GM21723 (cell line): ENCODE data around the gene POP4.

ENCODE experiments used
- ATAC-seq: cut with Tn5 transposase; IDR thresholded peaks from one replicate; pipeline ENCODE4 v1.9.1; 2021; ENCODE audit warnings: mild to moderate bottlenecking, moderate library complexity; ENCODE audit not compliant: unreplicated experiment

POP4 gene

DNA sequence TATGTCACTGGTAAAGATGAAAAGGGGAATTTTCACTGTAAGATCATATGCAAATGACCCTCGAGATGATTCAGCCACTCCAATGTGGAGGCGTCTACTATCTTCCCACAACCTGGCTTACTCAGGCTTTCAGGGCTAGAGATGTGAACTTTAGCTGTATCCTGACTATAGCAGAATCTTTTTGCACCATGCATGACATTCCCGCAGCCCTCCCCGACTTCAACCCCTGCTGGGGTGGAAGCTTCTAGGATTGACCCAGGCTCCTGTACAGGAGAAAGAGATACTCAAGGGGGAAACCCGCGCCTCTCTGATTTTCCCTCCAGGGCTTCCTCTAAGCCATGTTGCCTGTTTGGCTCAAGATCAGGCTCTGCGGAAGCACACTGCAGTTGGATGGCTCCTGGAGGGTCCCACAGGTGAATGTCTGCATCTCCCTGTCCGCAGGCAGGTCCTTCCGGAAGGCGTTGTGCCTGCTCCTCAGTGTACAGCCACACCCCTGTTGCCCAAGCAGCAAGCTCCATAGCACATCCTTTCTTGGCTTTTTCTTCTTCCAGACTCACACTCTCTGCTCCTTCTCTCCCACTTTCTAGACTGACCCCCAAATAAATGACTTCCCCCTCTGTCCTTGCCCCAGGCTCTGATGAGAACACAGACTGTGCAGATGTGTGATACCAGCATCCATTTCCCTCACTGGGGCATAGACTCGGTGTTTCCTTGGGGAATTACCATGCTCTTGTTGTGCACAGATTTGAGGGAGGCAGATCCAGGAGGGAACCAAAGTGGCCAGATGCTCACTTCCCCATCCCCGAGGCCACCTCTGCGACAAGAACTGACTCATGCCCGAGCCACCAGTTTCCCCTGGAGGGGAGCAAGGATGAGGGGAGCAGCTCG lies 29.1 kb upstream of the POP4 start:
- ATAC-seq = peak; percentile 57

DNA sequence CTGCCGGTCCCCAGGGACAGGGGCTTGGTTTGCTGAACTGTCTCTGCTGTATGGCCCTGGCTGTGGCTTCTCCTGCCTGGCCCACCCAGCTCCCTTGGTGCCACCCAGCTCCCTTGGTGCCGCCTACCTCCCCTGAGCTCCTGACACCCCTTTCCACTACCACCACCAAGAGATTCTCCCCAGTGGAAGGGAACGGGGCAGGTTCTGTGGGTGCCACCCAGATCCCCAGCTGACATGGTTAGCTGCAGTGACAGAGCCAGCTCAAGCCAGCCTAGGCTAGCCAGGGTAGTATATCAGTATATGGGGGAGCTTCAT lies 28.5 kb upstream of the POP4 start:
- no peak for ATAC-seq

DNA sequence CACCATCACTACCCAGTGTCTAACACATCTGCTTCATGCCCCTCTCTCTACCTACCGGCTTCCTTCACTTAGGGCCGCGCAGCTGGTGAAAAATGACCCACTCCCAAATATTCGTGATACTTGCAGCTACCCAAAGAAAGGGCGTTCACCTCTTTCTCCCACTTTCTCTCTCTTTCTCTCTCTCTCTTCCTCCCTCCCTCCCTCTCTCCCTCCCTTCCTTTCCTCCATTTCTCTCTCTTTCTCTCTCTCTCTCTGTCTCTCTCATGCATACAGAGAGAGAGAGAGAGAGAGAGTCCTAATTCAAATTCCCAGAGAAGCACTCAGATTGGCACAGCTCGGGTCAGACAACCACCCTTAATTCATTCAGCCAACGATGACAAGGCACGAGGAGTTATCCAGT lies 27.7 kb upstream of the POP4 start:
- no peak for ATAC-seq

DNA sequence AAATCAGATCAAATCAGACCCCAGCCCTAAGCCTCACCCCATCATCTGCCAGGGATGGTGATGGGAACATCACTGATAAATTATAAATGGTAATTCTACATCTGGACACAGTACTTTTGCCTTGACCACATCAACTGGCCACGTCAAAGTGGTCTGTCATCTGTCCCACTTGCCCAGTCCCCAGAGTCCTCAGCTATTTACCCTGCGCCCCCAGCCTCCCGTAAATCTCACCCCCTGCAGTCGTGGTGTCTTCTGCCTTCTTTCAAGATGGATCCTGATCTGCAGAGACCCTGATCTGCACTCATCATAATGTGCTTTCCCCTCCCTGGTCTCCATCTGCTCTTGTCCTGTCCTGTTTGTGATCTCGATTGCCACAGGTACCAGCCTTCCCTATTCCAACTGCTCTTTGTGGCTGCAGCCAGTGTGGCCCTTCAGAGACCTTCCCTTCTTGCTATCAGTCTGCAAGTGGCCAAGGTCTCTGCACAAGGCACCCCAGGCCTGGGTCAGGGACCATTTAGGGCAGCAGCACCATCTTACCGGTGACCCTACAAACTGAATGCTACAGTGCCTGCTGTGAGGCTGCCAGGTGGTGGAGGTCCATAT lies 26.7 kb upstream of the POP4 start:
- no peak for ATAC-seq

DNA sequence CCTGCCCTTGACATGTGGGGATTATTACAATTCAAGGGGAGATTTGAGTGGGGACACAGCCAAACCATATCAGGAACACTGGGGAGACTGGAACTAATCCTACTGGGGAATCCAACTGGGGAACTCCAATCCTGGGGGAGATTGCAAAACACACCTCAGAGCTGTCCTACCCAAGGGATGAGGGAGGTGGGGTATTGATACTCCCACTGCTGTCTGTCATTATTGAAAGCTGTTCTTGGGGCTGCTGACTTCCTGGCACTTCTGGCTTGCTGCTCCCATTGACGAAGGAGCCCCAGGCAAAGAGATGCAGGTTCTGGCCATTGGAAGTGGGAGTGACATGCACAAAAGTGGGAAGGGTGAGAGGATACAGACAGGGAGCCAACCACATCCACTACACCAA lies 24.7 kb upstream of the POP4 start:
- ATAC-seq = no peak

DNA sequence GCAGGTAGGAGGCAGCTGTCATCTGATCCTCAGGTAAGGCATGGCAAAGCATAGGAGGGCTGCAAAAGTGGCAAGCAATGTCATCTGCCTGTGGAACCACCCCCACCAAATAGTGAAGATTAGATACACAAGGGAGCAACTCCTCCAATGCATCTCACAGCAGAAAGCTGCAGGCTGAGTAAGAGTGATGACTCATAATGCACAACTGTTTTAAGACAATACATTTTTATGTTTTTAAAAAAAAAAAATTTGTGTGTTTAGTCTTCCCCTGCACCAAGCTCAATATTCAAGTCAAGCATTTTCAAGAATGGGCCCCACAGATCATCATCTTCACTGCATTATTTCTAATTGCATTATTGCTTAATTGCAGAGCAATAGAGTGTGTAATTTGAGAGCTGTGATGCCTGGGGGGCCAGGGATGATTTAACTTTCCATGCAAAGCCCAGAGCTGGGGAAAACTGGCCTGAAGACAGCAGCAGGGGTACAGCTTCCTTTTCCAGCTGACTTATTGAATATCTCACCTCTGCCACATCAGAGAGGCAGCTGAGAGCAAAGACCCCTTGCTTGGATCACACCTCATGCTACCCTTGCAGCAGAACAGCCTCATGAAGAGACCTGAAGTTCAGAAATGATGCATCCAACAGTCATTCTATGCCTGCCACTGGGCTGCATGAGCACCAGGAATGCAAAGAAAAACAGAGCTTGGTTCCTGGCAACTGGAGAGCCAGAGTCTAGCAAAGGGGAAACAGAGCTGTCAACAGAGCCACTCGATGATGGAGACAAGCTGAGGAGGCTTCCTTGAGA lies 22.7 kb upstream of the POP4 start:
- no peak for ATAC-seq

DNA sequence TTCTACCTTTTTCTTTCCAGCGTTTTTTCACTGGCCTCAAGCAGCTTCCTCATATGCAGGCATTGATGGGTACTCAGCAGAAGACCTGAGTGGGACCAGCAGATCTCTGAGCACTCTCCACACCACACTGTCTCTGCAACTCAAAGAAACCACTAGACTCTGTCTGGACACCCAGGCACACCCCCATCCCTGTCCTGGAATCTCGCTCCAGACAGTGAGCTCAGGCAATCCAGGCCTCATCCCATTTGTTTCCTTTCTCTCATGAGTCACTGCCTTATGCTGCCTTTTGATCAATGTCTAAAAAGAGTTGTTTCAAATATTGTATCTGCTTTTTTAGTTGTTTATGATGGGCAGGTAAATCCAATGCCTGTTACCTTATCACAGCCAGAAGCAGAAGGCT lies 19.7 kb upstream of the POP4 start:
- no peak for ATAC-seq

DNA sequence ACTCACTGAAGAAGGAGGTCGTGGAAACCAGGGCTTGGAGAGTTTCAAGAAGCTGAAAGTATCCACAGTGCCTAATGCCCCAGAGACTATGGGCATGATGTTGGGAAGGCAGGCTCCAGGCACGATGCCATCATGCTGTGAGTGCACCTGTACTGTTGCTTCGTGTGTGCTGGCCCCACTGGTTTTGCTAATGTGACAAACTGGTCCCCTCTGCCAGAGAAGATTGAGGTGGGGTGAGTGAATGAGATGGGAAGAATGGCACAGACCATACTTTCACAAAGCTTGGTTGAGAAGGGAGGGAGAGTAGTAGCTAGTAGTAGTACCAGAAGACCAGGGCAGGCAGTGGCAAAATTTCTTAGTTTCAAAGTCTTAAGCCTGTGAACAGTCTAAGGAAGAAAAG lies 19.0 kb upstream of the POP4 start:
- ATAC-seq = no peak

DNA sequence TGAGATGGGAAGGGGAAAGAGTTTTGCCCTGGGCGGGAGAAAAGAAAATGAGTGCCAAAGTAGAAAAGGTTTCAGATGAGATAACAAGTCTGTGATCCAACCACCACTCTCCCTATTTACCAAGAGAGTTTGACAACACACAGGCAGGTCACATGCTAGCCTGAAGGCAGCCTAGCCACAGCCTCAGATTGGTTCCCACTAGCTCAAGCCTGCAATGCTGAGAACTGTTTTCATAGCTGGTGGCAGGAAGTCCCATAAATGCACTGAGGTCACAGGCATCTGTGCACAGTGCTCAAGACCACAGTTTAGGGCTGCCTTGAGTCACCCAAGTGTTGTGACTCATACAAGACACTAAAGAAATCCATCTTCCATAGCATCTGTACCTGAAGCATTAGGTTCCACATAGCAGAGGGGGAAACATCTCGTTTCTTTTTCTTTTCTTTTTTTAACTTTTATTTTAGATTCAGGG lies 18.5 kb upstream of the POP4 start:
- ATAC-seq = peak; percentile 92

DNA sequence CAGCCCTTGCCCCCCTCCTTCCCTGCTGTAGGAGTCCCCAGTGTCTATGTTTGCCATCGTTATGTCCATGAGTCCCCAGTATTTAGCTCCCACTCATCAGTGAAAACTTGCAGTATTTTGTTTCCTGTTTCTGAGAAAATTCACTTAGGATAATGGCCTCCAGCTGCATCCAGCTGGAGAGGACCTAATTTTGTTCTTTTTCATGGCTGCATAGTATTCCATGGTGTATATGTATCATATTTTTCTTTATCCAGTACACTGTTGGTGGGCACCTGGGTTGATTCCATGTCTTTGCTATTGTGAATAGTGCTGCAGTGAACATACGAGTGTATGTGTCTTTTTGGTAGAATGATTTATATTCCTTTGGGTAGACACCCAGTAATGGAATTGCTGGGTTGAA lies 18.0 kb upstream of the POP4 start:
- ATAC-seq = no peak

DNA sequence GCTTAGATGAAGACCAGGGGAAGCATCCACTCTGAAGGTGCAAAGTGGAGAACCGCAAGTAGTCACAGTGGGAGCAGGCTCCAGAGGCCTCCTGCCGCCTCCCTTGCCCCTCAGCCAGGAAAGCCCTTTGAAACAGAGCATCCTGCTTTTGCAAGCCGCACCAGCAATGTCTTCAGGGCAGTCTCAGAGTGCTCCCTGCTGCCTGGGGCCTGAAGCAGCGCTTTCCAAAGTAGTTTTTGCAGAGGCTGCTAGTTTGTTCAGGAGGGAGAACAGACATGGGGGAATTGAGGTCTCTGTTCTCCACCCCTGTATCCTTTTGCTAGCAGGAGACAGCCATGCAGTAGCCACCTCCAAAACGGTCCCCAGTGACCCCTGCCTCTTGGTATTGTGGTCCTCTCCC lies 15.8 kb upstream of the POP4 start:
- ATAC-seq = no peak

DNA sequence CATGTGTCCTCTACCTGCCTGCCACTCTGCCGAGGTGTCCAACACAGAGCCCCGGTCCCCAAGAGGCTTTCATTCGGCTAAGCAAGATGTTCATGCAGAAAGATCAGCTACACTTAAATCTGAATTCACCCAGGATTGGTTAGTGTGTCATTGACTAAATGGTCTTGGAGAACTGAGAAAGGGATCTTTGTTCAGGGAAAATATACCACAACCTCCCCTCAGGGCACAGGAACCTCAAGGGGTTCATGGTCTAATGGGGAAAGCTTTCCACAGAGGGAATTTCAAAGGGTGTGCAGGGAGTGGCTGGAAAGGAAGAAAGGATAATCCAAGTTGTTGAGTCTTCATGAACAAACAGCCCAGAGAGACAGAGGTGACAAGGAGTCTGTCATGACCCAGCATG lies 14.4 kb upstream of the POP4 start:
- ATAC-seq = no peak

DNA sequence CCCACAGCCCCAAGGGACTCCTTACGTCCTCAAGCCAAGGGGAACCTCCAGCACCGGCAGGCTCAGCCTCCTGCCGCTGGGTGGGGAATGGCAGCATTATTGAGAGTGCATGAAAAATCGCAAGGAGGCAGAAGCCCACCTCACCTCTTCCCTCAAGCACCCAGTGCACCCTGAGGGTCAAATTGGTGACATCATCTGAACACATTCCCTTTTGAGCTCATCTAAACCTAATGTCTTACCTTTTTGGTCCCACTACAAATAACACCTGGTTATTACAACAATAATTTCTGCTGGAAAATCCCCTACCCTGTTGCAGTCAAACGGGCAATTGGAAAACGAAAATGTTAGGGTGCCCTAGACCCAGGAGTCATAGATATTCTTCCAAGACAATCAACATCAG lies 12.2 kb upstream of the POP4 start:
- no peak for ATAC-seq

DNA sequence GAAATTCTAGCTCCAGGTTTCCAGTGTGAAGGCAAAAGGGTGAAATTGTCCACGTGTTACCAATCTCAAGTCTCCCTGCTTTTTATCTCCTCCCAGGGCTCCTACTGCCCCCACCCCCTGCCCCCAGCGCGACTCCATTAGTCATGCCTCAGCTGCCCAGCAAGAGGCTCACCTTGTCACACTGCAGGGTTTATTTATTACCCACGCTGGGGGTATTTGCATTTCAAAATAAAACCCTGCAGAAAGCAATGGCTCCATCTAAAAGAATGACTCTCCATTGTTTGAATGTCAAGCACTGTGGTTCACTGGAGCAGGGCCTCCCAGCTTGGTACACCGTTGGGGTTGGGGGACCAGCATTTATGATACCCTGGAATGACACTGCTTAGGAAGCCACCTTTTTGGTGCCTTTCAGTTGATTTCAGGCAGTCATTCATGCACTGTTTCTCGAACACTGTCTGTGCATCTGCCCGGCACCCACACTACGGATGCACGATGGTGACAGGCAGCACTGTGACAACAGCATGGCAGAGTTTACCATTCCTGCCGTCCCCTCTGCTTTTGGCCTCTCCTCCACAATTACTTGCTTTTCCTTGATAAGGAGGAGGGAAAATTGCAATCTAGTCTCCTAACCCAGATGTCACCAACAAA lies 9.9 kb upstream of the POP4 start:
- ATAC-seq = no peak

DNA sequence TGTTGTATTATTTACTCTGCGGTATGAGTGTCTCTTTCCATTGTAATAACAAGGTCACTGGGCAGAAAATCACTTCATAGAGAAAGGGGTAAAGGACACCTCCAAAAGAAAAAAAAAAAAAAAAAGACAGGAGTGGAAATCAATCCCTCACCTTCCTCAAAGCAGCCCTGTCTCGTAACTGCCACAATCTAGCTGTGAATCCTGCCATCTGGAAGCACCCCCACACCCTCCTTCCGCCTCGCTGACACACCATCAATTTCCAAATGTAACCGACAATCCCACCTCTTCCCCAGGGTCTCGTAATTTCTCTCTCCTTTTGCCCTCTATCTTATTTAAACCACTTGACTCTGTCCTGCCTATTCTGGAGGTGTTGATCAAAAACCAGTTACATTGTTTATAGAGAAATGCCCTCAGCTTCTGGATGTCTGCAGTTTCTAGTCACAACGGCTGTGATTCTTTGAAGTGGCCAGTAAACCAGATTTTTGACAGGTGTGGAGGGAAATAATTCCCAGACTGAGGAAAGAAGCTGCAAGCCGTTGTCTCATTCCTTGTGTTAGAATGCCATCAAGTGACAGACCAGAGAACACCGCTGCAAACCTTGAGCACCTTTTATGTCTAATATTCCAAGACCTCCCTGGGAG lies 9.1 kb upstream of the POP4 start:
- ATAC-seq = no peak

DNA sequence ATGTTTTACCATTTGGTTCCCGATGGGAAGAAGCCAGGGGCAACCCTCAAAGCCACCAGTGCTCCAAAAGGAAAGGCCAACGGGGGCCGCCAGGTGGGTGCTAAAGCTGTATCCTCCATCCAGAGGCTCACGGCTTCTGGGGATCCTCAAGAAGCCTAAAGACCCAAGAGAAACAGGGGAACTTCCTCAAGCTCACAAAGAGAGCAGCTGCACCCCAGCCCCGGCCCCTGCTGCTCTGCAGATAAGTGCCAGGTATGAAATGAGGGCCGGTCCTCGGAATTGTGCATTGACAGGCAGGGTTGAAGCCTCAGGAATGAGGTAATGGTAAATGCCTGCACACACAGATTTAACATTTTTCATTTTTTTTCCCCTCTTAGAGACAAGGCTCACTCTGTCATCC lies 8.0 kb upstream of the POP4 start:
- ATAC-seq = no peak

DNA sequence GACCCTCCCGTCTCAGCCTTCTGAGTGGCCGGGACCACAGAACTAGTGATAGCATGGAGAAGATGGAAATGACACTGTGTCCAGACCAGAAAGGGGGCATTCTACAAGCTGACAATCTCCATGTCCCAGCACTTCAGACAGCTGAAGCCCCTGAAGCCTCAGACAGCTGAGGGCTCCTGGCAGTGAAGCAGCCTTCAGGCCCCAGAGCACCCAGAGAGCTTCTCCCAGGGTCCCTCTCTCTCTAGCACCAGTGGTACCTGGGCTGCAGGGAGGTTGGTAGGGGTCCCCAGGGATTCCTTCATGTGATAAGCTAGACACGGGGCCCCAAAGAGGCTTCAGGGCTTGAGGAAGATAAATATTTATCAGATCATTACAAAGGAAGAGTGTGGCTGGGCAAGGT lies 7.6 kb upstream of the POP4 start:
- ATAC-seq = no peak

DNA sequence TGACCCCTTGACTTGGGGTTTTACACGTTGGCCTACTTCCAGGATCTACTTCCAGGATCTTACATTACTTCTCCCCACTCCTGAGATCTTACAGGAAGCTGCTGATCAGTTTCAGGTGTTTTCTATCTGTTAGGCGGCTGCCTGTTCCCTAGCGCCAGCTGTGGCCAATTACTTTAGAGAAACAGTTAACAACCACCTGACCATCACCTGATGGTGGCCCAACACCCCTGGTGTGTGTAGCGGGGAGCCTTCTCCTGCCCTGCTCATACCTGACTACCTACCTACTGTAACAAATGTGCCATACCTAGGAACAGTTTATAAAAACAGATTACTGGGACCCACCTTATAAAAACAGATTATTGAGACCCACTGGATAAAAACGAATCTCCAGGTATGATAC lies 2.8 kb upstream of the POP4 start:
- ATAC-seq = no peak

DNA sequence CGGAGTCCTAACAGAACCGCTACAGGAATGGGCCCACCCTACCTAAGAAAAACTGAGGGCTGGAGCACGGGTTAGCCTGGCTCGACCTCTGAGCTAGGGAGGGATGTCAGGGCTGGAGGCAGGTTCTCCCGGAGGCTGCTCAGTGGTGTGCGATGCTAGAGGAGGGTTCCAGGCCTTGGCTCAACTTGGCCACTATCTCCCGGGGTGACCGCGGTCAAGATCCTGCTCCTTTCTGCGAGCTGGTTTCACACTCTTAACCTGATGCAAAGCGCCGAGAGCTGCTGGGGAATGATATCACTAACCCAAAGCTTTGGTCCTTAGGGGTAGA lies 301 bp downstream of the POP4 start:
- ATAC-seq = no peak

DNA sequence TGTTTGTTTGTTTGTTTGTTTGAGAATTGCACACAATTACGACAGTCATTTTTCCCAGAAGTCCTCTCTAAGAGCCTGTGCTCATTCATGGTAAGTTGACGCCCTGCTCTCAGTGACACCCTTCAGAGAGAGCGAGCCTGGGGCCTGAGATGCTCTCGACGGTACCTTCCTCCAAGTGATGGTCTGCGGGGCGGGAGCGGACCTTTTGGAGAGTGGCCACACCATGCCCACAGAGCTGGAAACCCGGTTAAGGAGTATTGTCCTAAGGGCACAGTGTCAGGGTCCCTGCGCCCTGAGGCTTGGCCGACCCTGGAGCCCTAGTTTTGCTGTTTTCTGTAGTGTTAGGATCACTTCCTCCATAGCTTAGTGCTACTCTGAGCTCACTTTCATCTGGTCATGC lies 3.6 kb downstream of the POP4 start:
- ATAC-seq = no peak

DNA sequence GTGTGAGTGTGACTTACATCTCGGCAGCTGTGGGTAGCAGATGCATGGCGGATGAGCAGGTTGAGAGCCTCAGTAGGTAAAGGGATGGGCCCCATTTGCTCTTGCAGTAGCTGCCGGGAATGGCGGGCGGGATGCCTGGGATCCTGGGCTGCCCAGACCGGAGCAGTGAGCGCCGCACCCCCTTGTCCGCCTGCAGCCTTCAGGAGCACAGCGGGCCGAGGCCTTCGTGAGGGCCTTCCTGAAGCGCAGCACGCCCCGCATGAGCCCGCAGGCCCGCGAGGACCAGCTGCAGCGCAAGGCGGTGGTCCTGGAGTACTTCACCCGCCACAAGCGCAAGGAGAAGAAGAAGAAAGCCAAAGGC lies 4.1 kb downstream of the POP4 start:
- no peak for ATAC-seq
